GM18511 (cell line): ENCODE results near the gene MXD4.

Experiments used
- ATAC-seq: cut with Tn5 transposase; IDR thresholded peaks from one replicate; pipeline ENCODE4 v1.9.1; 2021; ENCODE audit warnings: mild to moderate bottlenecking, moderate library complexity; ENCODE audit not compliant: unreplicated experiment

MXD4 gene

DNA sequence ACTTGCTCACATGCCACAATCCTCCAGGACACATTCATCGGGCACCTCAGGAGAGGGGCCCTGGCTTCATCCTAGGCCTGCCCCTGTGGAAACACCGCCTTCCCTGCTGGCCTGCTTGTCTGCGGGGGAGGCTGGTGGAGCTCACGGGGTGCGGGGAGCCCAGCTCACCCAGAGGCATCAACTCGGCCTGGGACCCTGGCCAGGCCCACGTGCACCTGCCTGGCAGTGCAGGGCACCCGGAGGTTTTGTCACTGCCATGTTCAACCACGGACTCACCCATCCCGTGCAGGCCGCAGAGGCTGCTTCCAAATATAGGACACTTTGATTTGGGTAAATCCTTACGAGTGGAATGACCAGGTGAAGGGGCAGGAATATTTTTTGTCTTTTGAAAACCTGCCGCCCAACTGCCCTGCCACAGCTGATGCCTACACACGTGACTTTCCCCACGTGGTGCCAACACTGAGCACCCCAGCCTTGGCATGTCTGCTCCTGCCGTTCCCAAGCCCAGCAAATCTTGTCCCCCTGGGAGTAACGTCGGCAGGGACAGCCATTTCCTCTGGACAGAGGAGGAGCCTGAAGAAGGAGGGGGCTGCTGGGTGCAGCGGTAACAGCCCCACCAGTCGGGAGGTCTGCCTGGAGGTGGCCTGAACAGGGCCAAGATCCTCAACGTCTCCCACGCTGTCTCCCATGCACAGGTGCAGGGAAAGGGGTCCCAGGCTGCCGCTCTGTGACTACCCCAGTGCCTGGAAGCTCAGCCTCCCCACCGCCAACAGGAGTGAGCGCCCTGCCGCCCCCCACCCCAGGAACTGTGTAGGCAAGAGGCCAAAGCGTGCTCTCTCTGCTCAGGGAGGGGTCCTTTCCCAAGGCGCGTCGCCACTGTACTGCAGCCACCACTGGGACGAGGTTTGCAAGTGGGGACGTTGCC, 8.5 kb downstream of the MXD4 start:
- ATAC-seq, result no peak

DNA sequence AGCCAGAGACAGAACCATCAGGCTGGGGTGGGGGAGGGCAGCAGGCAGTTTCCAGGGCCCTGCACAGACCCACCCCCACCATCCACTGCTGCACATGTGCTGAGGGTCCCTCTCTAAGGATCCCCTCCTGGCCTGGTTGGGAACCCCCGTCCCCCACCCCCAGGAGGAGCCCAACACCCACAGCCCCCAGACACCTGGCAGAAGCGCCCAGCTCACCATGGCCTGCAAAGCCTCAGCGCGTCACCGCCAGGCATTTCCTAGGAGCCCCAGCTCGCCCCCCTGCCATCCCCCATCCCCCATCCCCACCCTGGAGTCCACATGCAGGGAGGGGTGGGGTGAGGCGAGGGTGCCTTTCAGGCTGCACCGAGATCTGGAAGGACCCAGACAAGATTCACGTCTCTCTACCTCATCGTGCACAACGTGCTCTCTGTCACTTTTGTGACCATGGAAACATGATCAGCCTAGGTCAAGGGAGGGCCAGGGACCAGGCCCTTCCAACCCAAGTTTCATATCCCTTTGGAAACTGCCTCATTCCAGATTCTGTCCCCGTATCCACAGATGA, 9.3 kb downstream of the MXD4 start:
- no peak for ATAC-seq

GRCh38 chr4:2251795-2252529, 9.9 kb downstream of the MXD4 start:
- ATAC-seq, result no peak

DNA sequence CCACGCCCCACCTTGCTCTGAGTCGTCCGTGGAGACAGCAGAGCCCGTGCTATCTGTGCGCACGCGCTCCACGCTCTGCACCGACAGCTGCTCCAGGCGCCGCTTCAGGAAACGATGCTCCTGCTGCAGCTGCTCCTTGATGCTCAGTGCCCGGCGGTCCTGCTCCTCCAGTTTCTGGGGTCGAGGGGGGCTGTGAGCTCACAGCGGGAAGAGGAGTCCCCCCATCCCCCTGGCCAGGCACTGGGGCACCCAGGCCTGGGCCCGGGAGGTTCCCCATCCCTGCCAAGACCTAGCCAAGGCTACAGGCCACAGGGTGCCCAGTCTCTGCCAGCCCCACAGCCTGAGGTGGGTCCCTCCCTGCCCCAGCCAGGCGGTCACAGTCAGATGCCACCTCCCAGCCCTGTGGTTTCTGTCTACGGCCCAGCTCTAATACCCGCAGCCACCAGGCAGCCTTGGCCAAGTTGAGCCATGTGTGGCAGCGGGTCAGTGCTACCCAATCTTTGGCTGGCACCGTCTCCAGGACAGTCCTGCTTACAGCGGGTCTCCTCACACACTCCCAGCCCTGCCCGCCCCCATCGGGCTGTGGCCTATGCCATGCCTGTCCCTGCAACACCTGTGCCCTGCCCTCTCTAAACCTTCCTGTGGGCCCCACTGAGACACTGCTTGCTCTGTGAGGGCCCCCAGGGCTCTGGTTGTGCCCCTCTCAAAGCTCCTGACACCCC, 10.7 kb downstream of the MXD4 start:
- no peak for ATAC-seq

DNA sequence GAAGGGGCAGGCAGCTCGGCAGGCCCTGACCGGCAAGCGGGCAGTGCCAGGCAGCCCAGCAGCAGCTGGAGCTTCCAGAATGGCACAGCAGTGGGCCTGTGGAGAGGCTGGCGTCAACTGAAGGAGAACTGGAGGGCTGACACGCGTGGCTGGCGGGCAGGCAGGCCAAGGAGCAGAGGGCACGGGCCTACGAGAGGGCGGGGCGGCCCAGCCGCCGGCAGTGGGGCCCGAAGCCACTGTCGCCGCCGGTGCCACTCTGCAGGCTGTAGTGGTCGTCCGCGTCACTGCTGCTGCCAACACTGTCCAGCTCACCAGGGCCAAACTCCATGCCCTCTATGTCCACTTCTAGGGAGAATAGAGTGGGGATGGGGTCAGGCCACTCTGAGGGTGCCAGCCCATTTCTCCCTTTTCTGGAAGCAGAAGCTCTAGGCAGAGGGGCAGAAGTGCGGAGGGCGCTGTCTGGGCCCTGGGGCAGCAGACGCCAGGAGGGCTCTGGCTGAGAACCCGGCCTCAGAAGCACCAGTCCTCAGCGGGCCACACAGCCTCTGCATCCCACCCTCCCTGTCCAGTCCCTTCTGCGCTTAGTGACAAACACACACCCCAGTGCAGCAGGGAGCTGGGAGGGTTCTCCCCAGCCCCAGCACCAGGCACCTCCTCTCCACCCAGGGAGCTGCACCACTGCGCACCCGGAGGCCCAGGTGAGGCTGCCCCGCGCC, 11.4 kb downstream of the MXD4 start:
- ATAC-seq, result no peak

DNA sequence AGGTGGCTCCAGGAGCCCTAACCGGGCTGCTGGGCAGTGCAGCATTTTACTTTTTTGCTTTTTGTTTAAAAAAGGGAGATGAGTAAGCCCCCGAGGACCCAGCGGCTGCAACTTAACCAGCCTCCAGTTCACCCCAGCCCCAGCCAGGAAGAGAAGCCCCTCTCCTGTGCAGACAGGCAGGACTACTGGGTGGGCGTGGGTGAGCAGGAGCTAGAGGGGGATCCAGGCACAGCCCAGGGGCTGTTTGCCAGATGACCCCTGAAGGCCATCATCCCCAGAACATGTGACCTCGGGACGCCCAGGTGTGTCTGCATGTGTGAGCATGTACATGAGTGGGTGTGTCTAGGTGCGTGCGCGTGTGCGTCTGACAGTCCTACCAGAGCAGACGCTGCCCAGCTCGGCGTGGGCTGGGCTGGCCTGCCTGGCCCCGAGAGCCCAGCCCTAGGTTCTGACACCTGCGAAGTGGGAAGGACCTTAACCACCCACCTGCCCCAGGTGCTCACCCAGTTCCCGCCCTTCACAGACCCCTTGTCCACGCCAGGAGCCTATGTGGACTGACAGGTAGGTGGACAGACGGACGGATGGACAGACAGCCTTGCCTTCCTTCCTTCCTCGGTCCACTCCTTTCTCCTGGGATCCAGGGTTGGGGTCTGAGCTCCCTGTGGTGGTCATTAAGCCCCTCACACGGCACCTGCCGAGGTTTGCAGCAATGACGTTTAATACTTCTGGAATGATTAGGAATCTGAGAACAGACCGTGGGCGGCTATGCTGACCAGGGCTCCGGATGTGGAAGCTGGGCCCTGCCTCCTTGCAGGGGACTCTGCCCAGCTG, 12.2 kb downstream of the MXD4 start:
- no peak for ATAC-seq

- no peak for ATAC-seq
These were observed 13.1 kb downstream of the MXD4 start for GRCh38 chr4:2248821-2249261.

DNA sequence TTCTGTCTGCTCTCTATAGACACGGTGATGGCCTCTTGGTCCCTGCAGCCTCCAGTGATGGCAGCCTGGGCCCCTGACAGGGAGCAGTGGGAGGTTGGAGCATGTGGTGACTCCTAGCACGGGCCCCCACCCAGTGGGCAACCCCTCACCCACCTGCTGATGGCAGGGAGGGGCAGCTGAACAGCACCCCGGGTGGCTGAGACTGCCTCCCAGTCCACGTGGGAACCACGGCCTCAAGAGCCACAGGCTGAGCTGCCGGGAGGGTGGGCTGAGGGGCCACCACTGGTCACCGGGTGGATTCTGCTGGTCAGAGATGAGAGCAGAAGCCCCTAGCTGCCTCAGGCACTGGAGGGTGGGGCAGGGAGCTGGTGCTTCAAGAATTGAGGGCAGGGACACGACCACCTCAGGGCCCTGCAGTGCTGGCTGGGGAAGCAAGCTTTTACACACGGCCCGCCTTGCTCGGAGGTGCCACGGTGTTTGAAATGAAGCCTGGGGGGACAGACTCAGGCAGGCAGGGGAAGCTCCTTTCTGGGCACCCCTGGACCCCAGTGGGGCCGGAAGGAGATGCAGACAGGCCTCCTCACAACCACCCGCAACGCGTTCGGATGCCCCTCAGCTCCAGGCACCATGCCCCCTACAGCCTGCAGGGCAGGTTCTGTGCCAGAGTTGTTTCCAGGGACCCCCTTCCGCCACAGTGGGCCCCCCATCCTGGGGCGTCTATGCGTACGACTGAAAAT, 13.7 kb downstream of the MXD4 start:
- ATAC-seq, result no peak

- ATAC-seq, result no peak
These were observed 14.5 kb downstream of the MXD4 start for GRCh38 chr4:2247128-2248043.

- ATAC-seq, result no peak
These were observed 15.4 kb downstream of the MXD4 start for GRCh38 chr4:2246384-2247127.

GRCh38 chr4:2245787-2246275, 16.1 kb downstream of the MXD4 start:
- ATAC-seq, result no peak

DNA sequence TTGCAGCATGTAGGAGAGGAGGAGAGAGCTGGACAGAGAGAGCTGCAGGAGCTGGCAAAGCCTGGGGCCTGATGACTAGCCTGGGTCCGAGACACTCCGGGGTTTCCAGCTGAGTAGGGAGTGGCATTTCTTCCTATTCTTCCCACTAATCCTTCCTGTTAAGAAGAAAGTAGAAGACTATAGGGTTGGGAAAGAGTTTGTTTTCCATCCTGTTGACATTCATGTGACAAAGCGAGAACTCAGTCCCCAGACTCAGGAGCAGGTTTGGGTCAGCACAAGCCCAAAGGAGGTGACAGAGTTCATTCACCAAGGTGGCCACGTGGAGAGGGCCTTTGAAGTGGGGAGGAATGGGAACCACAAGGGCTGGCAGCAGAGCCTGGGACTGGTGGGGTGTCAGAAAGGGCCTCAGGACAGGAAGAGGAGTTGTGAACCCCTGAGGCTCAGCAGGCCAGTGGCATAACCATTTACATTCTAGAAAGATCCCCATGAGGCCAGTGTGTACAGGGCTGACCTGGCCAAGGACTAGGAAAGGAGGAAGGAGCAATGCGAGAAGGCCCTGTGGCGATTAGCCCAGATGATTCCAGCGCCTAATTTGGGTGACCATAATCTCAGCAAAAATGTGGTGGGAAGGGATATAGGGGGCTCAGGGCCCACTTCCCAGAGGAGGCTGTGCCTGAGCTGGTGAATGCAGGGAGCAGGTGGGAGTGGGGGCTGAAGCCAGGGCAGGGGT, 16.7 kb downstream of the MXD4 start:
- ATAC-seq, result no peak

GRCh38 chr4:2243681-2244380, 18.1 kb downstream of the MXD4 start:
- no peak for ATAC-seq

DNA sequence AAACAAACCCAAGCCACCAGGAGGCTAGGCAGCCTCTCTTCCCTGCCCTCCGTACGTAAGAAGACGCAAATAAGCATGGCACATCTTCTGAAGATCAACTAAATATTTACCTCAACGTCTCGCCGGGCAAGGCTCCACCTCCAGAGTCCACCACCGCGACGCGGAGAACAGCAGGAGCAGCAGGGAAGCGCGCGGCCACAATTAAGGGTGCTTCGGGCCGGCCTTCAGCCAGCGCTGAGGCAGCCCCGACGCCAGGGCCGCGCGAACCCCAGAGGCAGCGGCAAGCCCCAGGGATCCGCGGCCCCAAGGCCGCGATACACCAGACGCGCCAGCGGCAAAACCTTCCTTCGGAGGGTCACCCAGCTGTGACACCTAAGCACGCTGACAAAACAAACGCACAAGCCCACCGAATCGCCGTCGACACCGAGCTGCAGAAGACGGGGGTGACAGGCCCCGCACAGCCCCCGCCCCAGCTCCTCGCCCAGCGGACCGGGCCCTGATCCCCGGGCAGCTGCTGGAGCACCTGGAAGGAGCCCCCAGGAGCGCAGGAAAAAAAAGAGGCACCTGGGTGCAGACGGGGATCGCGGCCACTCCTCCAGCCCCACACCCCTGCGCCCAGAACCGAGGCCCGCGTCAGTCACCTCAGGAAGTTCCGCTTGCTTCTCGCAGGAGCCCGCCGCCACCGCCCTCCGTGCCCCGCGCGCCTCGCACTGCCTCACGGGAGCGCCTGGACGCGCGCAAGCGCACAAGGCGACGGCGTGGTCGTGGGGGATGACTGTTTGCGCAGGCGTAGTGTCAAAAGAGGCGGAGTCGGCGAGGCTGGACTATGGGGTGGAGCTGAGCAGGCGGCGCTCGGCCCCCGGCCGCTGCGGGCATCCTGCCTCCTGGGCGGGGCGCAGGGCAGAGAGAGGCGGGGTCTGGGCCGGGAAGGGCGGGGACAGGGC, 20.2 kb downstream of the MXD4 start, which contains the start of the genes HAUS3 and POLN:
Gene HAUS3 (minus strand): TSS at position 712 of the 944 bp plus-strand sequence. CDS start 1,175 bp downstream, outside the sequence.
Gene POLN (minus strand): TSS at position 712 of the 944 bp plus-strand sequence. CDS start 12,890 bp downstream, outside the sequence.
- ATAC-seq, result peak; percentile 88
